GM12874 (cell line): Measurements from ENCODE around the gene PHF21A.

Experiments
- CTCF ChIP-seq: IDR thresholded peaks from 2 replicates; pipeline ENCODE4 v1.5.1; 2011; ENCODE audit warnings: low read depth, mild to moderate bottlenecking, control low read depth, low read length, moderate library complexity; ENCODE audit not compliant: insufficient read depth

PHF21A gene

GRCh38 chr11:46121301-46121723 lies at the start of gene PHF21A:
TSS of gene PHF21A (minus strand) at chr11:46121454. CDS start at chr11:46084219, 37,235 bp downstream.
- TF ChIP-seq CTCF: no peak

- TF ChIP-seq CTCF: no peak
Measured at GRCh38 chr11:46170797-46171196, 49.5 kb upstream of the PHF21A start.

- TF ChIP-seq CTCF: no peak
Measured at GRCh38 chr11:46162700-46163099, 41.4 kb upstream of the PHF21A start.

- TF ChIP-seq CTCF: no peak
Measured at GRCh38 chr11:46161201-46161600, 39.9 kb upstream of the PHF21A start.

- no peak for TF ChIP-seq CTCF
Measured at GRCh38 chr11:46160100-46160499, 38.8 kb upstream of the PHF21A start.

GRCh38 chr11:46159680-46160079 lies 38.4 kb upstream of the PHF21A start:
- no peak for TF ChIP-seq CTCF

- TF ChIP-seq CTCF: no peak
Measured at GRCh38 chr11:46149826-46150225, 28.6 kb upstream of the PHF21A start.

- no peak for TF ChIP-seq CTCF
Measured at GRCh38 chr11:46149342-46149741, 28.1 kb upstream of the PHF21A start.
